PC-3 (cell line): ENCODE data around the gene SINHCAF. TPM values are rescaled to one million over a fixed set of nuclear protein-coding genes. Genes with fewer than 3 reads are reported as not detected.
"Not testable (repeated sequence)": the region's sequence is repeated elsewhere in the genome, so short reads cannot be mapped to it uniquely, and the experiment has no call there.

Experiments used
- ATAC-seq: fragments of 200-7000 bp; cut with Tn5 transposase; 2 replicates; pipeline ENCODE4 v1.9.1; 2020; ENCODE audit warnings: mild to moderate bottlenecking, moderate library complexity
- BruUV-seq: library from RNA; stranded (reverse); fragments of 400-500 nt; replicated peaks from 2 replicates; lab custom pipeline; 2021; lab: Mats Ljungman, UMichigan
- CTCF ChIA-PET: fragments of 300-600 bp; sonication (Branson Sonifier 250); formaldehyde crosslinking; loops from one replicate; lab custom pipeline; 2022; ENCODE audit warnings: antibody characterized with exemption; lab: Charles Lee
- POLR2A ChIA-PET: fragments of 300-600 bp; sonication (Branson Sonifier 250); formaldehyde crosslinking; loops from one replicate; lab custom pipeline; 2022; ENCODE audit warnings: antibody characterized with exemption; ENCODE audit not compliant: unreplicated experiment; lab: Charles Lee
- DNase-seq: peaks from one replicate; pipeline ENCODE4 v3.0.0-alpha.2; 2015
- H2AFZ ChIP-seq: fragments of 300-600 bp; sonication (generic); 2 replicates; pipeline ENCODE4 v1.6.0; 2016; ENCODE audit warnings: antibody characterized with exemption, low read length
- H3F3A ChIP-seq: fragments of 300-600 bp; sonication (generic); one replicate; pipeline ENCODE4 v1.6.0; 2017; ENCODE audit warnings: antibody characterized with exemption, low read length, control low read depth, mild to moderate bottlenecking; ENCODE audit not compliant: unreplicated experiment
- H3K27ac ChIP-seq: fragments of 300-600 bp; sonication (generic); 2 replicates; pipeline ENCODE4 v1.5.1; 2016; ENCODE audit warnings: mild to moderate bottlenecking, low read length
- H3K27me3 ChIP-seq: fragments of 300-600 bp; sonication (generic); 2 replicates; pipeline ENCODE4 v1.6.1; 2016; ENCODE audit warnings: low read length, mixed read lengths
- H3K36me3 ChIP-seq: fragments of 300-600 bp; sonication (generic); 2 replicates; pipeline ENCODE4 v1.6.1; 2016; ENCODE audit warnings: low read depth, mixed run types, low read length, mixed read lengths
- H3K4me1 ChIP-seq: fragments of 300-600 bp; sonication (generic); 2 replicates; pipeline ENCODE4 v1.5.1; 2016; ENCODE audit warnings: low read length; ENCODE audit not compliant: insufficient read depth
- H3K4me2 ChIP-seq: fragments of 300-600 bp; sonication (generic); 2 replicates; pipeline ENCODE4 v1.6.0; 2016; ENCODE audit warnings: low read length
- H3K4me3 ChIP-seq: fragments of 300-600 bp; sonication (generic); 2 replicates; pipeline ENCODE4 v1.5.1; 2016; ENCODE audit warnings: mild to moderate bottlenecking, low read length, mixed read lengths
- H3K79me2 ChIP-seq: fragments of 300-600 bp; sonication (generic); 2 replicates; pipeline ENCODE4 v1.6.1; 2017; ENCODE audit warnings: low read length, mixed read lengths
- H3K9ac ChIP-seq: fragments of 300-600 bp; sonication (generic); 2 replicates; pipeline ENCODE4 v1.6.0; 2016; ENCODE audit warnings: mild to moderate bottlenecking, low read length
- H3K9me2 ChIP-seq: fragments of 300-600 bp; sonication (generic); replicated peaks from 2 replicates; pipeline ENCODE4 v1.6.1; 2016; ENCODE audit warnings: mixed run types, low read length, mixed read lengths
- H3K9me3 ChIP-seq: fragments of 300-600 bp; sonication (generic); 2 replicates; pipeline ENCODE4 v1.6.1; 2016; ENCODE audit warnings: low read length, mixed read lengths
- H4K20me1 ChIP-seq: fragments of 300-600 bp; sonication (generic); 2 replicates; pipeline ENCODE4 v1.6.1; 2016; ENCODE audit warnings: low read length, mixed read lengths
- EZH2 ChIP-seq: fragments of 300-600 bp; sonication (generic); IDR thresholded peaks from one replicate; pipeline ENCODE4 v1.6.1; 2017; ENCODE audit warnings: antibody characterized with exemption, mild to moderate bottlenecking, low read length; ENCODE audit not compliant: unreplicated experiment
- EZH2phosphoT487 ChIP-seq: fragments of 300-600 bp; sonication (generic); IDR thresholded peaks from 2 replicates; pipeline ENCODE4 v1.6.1; 2018; ENCODE audit warnings: mild to moderate bottlenecking, antibody characterized with exemption, low read length, borderline replicate concordance
- intact Hi-C: fragments of 100-400 bp; cut with micrococcal nuclease; formaldehyde crosslinking; loops from 2 replicates; pipeline ENCODE4 v1.9.0; 2023
- total RNA-seq: library from RNA; depleted of rRNA; stranded (reverse); fragments of >200 nt; gene quantifications from 2 replicates; pipeline ENCODE4 v1.2.3, GENCODE V29; 2014
- TF ChIP-seq, protein P1 (sequence below): fragments of 300-600 bp; sonication (generic); conservative IDR thresholded peaks from 2 replicates; pipeline ENCODE4 v1.5.1; 2017; ENCODE audit warnings: antibody characterized with exemption, low read depth, mild to moderate bottlenecking, low read length

SINHCAF gene
- total RNA-seq, 1 experiment from 2014 or later, result 32.0 TPM

GRCh38 chr12:31274520-31275300 lies 51.2 kb downstream of the SINHCAF start:
- Histone ChIP-seq H3K27me3 (no peaks in the 10 kb centered on the region), H3K4me1 (no peaks in the 10 kb centered on the region), H3K9ac (no peak overlapping the region), H3K36me3 (peaks cover 4% of the 10 kb centered on the region; the same call in 1 of the 2 replicates), H3K4me2 (no peak overlapping the region), H3K79me2 (no peaks in the 10 kb centered on the region), H3K27ac (no peak overlapping the region), H3K9me2 (no peaks in the 10 kb centered on the region), H3F3A (no peaks in the 10 kb centered on the region), H4K20me1 (no peaks in the 10 kb centered on the region), H2AFZ (no peak overlapping the region), H3K4me3 (no peak overlapping the region), H3K9me3 (no peaks in the 10 kb centered on the region)
- DNase-seq (no peak), ATAC-seq (no peak)
- ChIA-PET POLR2A (no interaction called here), CTCF (no interaction called here)
- intact Hi-C loops, result no loop called here
- no TSS peak for BruUV-seq
- TF ChIP-seq, protein P1, sequence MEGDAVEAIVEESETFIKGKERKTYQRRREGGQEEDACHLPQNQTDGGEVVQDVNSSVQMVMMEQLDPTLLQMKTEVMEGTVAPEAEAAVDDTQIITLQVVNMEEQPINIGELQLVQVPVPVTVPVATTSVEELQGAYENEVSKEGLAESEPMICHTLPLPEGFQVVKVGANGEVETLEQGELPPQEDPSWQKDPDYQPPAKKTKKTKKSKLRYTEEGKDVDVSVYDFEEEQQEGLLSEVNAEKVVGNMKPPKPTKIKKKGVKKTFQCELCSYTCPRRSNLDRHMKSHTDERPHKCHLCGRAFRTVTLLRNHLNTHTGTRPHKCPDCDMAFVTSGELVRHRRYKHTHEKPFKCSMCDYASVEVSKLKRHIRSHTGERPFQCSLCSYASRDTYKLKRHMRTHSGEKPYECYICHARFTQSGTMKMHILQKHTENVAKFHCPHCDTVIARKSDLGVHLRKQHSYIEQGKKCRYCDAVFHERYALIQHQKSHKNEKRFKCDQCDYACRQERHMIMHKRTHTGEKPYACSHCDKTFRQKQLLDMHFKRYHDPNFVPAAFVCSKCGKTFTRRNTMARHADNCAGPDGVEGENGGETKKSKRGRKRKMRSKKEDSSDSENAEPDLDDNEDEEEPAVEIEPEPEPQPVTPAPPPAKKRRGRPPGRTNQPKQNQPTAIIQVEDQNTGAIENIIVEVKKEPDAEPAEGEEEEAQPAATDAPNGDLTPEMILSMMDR, result no peak
- TF ChIP-seq EZH2, result no peak
- TF ChIP-seq EZH2phosphoT487, result no peak

DNA sequence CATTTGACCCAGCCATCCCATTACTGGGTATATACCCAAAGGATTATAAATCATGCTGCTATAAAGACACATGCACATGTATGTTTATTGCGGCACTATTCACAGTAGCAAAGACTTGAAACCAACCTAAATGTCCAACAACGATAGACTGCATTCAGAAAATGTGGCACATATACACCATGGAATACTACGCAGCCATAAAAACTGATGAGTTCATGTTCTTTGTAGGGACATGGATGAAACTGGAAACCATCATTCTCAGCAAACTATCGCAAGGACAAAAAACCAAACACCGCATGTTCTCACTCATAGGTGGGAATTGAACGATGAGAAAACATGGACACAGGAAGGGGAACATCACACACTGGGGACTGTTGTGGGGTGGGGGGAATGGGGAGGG lies 52.2 kb downstream of the SINHCAF start:
- H3K79me2 ChIP-seq, H2AFZ ChIP-seq, DNase-seq, intact Hi-C loops, H3K27me3 ChIP-seq, BruUV-seq, H3K9me3 ChIP-seq, H3K4me1 ChIP-seq, H3K4me2 ChIP-seq, ATAC-seq, H3K9me2 ChIP-seq, H4K20me1 ChIP-seq, H3K36me3 ChIP-seq, CTCF ChIA-PET, H3F3A ChIP-seq, H3K27ac ChIP-seq, H3K4me3 ChIP-seq, H3K9ac ChIP-seq: not testable (repeated sequence)
- POLR2A ChIA-PET, result interaction anchor here (0.6 kb wide), 1 partner anchor 37 kb away, joined by 3 read pairs; no protein-coding TSS in a partner anchor

DNA sequence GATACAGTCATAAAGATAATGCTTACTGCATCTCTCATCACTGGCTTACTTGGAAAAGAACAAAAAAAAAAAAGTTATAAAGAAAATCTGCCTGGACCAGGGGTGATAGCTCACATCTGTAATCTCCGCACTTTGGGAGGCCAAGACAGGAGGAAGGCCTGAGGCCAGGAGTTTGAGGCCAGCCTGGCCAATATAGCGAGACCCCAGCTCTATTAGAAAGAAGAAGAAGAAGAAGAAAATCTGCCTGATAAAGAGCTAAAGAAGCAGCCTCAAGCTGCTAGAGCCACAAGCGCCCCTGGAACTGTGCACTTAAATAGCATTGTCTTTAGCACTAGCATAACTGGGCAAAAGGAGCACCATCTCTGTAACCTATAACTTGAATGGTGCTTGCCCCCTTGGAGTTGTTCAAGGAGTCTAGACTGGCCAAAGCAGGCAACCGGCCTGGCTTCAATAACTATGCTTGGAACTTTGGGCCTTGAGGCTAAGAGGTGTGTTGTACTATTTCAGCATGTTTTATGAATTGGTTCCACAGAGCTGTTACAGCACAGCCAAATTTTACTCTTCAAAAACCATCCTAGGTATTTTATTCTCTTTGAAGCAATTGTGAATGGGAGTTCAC lies 53.2 kb downstream of the SINHCAF start:
- no TSS peak for BruUV-seq
- no peak for ATAC-seq
- H3K4me3 ChIP-seq, result no peak overlapping the region
- no peaks in the 10 kb centered on the region for H3K4me1 ChIP-seq
- no peaks in the 10 kb centered on the region for H3K79me2 ChIP-seq
- H4K20me1 ChIP-seq, result no peaks in the 10 kb centered on the region
- POLR2A ChIA-PET, result no interaction called here
- no peaks in the 10 kb centered on the region for H3K9me3 ChIP-seq
- H3K27ac ChIP-seq, result no peak overlapping the region
- H3K9me2 ChIP-seq, result no peaks in the 10 kb centered on the region
- no peaks in the 10 kb centered on the region for H3K27me3 ChIP-seq
- H3F3A ChIP-seq, result no peaks in the 10 kb centered on the region
- CTCF ChIA-PET, result interaction anchor here (0.6 to 1.2 kb wide), 6 partner anchors 10 to 462 kb away, joined by 3 to 13 read pairs (median 4); no protein-coding TSS in a partner anchor
- TF ChIP-seq EZH2 (no peak), EZH2phosphoT487 (no peak)
- TF ChIP-seq, protein P1, result no peak
- H3K4me2 ChIP-seq, result no peak overlapping the region
- no peak overlapping the region for H2AFZ ChIP-seq
- intact Hi-C loops, result no loop called here
- no peak for DNase-seq
- H3K9ac ChIP-seq, result no peak overlapping the region
- peaks cover 4% of the 10 kb centered on the region; the same call in 1 of the 2 replicates for H3K36me3 ChIP-seq
